ENCODE data around the gene GRM5. TPM values are rescaled to one million over a fixed set of nuclear protein-coding genes. Genes with fewer than 3 reads are reported as not detected.

GRM5 gene
- total RNA-seq, 1 donor from 2014 or later = 0.42 TPM

DNA sequence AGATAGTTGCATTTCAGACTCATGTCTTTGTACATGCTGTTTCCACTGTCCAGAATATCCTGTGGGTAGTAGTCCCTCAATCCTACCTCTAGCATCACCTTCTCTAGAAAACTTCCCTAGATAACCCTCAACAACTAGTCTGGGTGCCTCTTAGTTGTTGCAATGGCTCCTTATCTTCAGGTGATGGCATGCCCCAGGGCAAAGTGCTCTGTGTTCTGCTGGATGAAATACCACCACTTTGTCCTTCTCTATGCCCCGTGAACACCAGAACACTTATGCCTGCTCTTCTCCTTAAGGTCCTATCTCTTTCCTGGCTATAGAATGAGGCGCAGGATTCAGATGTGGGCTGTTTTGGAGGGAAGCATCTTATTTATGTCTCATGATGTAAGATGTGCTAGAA is 569.9 kb downstream of the GRM5 start:
- Mint-ChIP-seq H3K4me1 (no peaks in the 10 kb centered on the region), H3K9me3 (peaks cover 6% of the 10 kb centered on the region), H3K27me3 (ENCODE audit: low read depth) (no peaks in the 10 kb centered on the region), H3K27ac (no peak overlapping the region), H3K4me3 (no peak overlapping the region), H3K36me3 (no peaks in the 10 kb centered on the region)
- no peak for DNase-seq (ENCODE audit: low spot score in 2 of 2, unreplicated experiment in 2 of 2)
- TF ChIP-seq, protein P1, sequence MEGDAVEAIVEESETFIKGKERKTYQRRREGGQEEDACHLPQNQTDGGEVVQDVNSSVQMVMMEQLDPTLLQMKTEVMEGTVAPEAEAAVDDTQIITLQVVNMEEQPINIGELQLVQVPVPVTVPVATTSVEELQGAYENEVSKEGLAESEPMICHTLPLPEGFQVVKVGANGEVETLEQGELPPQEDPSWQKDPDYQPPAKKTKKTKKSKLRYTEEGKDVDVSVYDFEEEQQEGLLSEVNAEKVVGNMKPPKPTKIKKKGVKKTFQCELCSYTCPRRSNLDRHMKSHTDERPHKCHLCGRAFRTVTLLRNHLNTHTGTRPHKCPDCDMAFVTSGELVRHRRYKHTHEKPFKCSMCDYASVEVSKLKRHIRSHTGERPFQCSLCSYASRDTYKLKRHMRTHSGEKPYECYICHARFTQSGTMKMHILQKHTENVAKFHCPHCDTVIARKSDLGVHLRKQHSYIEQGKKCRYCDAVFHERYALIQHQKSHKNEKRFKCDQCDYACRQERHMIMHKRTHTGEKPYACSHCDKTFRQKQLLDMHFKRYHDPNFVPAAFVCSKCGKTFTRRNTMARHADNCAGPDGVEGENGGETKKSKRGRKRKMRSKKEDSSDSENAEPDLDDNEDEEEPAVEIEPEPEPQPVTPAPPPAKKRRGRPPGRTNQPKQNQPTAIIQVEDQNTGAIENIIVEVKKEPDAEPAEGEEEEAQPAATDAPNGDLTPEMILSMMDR (IDR thresholded peaks at IDR 0.05; ENCODE audit: unreplicated experiment) = no peak

DNA sequence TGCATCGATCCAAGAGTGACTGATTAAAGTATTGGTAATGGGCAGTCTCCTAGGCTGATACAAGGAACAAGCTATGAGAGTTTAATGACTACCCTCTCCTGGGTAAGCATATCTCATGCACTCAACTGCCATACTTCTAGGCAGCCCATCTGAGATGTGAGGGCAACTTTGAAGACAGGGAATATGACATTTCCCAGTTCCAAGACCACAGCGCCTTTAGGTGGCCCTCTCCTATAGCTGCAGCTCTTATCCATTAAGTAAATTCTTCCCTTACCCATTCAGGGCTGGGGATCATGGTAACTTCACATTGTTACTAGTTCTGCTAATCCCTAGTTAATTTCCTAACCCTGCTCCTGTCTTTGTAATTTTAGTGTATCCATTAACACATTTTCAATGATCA is 570.9 kb downstream of the GRM5 start:
- TF ChIP-seq, protein P1 (IDR thresholded peaks at IDR 0.05; ENCODE audit: unreplicated experiment) = no peak
- Mint-ChIP-seq H3K4me3 (no peak overlapping the region), H3K4me1 (no peaks in the 10 kb centered on the region)

DNA sequence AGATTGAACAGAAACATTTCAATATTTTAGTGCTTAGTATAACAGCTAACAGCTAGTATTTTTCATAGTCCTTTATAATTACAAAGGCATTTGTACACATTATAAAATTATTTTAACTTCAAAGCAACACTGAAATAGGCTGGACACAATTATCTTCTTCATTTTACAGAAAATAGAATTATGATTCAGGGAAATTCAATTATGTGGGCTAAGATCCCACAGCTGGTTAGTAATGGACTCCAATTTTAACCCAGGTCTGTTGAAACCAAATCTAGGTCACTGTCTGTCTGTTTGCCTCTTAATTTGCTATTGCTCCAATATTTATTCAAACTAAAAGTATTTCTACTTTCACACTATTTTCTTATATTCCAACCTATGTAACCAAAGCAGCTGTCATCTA is 574.1 kb downstream of the GRM5 start:
- Mint-ChIP-seq H3K36me3 (no peaks in the 10 kb centered on the region), H3K27me3 (ENCODE audit: low read depth) (no peaks in the 10 kb centered on the region), H3K9me3 (peaks cover 9% of the 10 kb centered on the region), H3K4me1 (no peaks in the 10 kb centered on the region), H3K27ac (no peak overlapping the region), H3K4me3 (no peak overlapping the region)
- no peak for DNase-seq (ENCODE audit: low spot score in 2 of 2, unreplicated experiment in 2 of 2)
- TF ChIP-seq, protein P1 (IDR thresholded peaks at IDR 0.05; ENCODE audit: unreplicated experiment) = no peak

More for the DNA sequence above, 570.9 kb downstream of the GRM5 start:
- Mint-ChIP-seq H3K9me3 (peaks cover 9% of the 10 kb centered on the region), H3K27ac (no peak overlapping the region), H3K27me3 (ENCODE audit: low read depth) (no peaks in the 10 kb centered on the region), H3K36me3 (no peaks in the 10 kb centered on the region)
- DNase-seq (ENCODE audit: low spot score in 2 of 2, unreplicated experiment in 2 of 2) = no peak

DNA sequence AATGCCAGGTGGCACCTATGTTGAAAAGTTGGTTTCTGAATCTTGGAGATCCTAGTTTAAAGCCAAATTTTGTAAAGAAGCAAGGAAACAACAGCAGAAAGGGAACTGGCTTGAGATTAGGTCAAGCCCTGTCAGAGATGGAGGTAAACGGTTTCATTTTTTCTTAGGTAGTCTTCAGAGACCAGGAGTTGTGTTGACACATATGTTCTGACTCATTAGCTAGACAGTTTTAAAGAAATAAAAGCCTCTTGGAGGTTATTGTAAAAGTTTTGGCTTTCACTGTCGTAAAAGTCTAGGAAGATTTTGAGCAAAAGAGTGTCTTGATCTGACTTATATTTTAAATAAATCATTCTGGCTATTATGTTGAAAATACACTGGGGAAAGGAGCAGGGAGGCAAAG is 576.8 kb downstream of the GRM5 start:
- TF ChIP-seq, protein P1 (IDR thresholded peaks at IDR 0.05; ENCODE audit: unreplicated experiment) = no peak
- Mint-ChIP-seq H3K36me3 (no peaks in the 10 kb centered on the region), H3K4me3 (no peak overlapping the region), H3K27me3 (ENCODE audit: low read depth) (no peaks in the 10 kb centered on the region), H3K27ac (no peak overlapping the region), H3K4me1 (no peaks in the 10 kb centered on the region), H3K9me3 (peaks cover 9% of the 10 kb centered on the region)
- no peak for DNase-seq (ENCODE audit: low spot score in 2 of 2, unreplicated experiment in 2 of 2)

DNA sequence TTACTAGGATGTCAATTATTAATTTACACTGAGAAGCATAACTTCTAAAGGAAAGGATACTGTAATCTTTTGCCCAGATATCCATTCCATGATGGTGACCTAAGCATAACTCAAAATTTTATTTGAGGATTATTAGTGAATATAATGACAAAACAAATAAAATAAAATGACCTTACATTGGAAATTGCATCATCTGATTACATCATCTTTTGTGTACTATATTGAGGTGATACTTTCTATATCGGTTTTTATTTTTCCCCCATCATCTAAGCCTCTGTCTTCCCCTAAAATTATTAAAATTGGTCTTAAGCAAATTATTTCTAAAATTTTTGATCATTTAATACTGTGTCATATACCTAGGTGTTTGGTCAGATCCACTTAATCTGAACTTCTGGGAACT is 578.1 kb downstream of the GRM5 start:
- H3K27me3 Mint-ChIP-seq (ENCODE audit: low read depth) = no peaks in the 10 kb centered on the region
- no peaks in the 10 kb centered on the region for H3K36me3 Mint-ChIP-seq
- H3K9me3 Mint-ChIP-seq = peaks cover 9% of the 10 kb centered on the region
- H3K4me3 Mint-ChIP-seq = no peak overlapping the region
- H3K27ac Mint-ChIP-seq = no peak overlapping the region
- no peaks in the 10 kb centered on the region for H3K4me1 Mint-ChIP-seq
- no peak for DNase-seq (ENCODE audit: low spot score in 2 of 2, unreplicated experiment in 2 of 2)
- TF ChIP-seq, protein P1 (IDR thresholded peaks at IDR 0.05; ENCODE audit: unreplicated experiment) = no peak

Measured in mesothelial cell of epicardium (in vitro differentiated cells).